Smooth muscle cell (in vitro differentiated cells): ENCODE results near the gene SLC6A12. TPM values are rescaled to one million over a fixed set of nuclear protein-coding genes. Genes with fewer than 3 reads are reported as not detected.

Experiments used
- DNase-seq: peaks from one replicate; lab custom pipeline; 2025; ENCODE audit not compliant: unreplicated experiment; lab: John Stamatoyannopoulos, UW
- H2AFZ ChIP-seq: fragments of 200-600 bp; sonication (generic); 2 replicates; pipeline ENCODE4 v1.6.0; 2016; ENCODE audit warnings: antibody characterized with exemption, low read depth, mild to moderate bottlenecking
- H3F3A ChIP-seq: fragments of 200-600 bp; sonication (generic); 2 replicates; pipeline ENCODE4 v1.6.0; 2017; ENCODE audit warnings: antibody characterized with exemption, low read depth
- H3K27ac ChIP-seq: fragments of 200-600 bp; sonication (generic); 2 replicates; pipeline ENCODE4 v1.5.1; 2016; ENCODE audit warnings: low read depth, mild to moderate bottlenecking
- H3K27me3 ChIP-seq: fragments of 200-600 bp; sonication (generic); 2 replicates; pipeline ENCODE4 v1.6.1; 2016; ENCODE audit warnings: low read depth, mild to moderate bottlenecking
- H3K36me3 ChIP-seq: fragments of 200-600 bp; sonication (generic); 2 replicates; pipeline ENCODE4 v1.5.1; 2016; ENCODE audit warnings: low read depth
- H3K4me1 ChIP-seq: fragments of 200-600 bp; sonication (generic); 2 replicates; pipeline ENCODE4 v1.5.1; 2016; ENCODE audit warnings: low read depth
- H3K4me2 ChIP-seq: fragments of 200-600 bp; sonication (generic); 2 replicates; pipeline ENCODE4 v1.6.0; 2016; ENCODE audit warnings: mild to moderate bottlenecking
- H3K4me3 ChIP-seq: fragments of 200-600 bp; sonication (generic); 2 replicates; pipeline ENCODE4 v1.5.1; 2016; ENCODE audit warnings: mild to moderate bottlenecking
- H3K79me2 ChIP-seq: fragments of 200-600 bp; sonication (generic); 2 replicates; pipeline ENCODE4 v1.6.0; 2016; ENCODE audit warnings: low read depth, mild to moderate bottlenecking
- H3K9ac ChIP-seq: fragments of 200-600 bp; sonication (generic); 2 replicates; pipeline ENCODE4 v1.6.0; 2016; ENCODE audit warnings: low read depth
- H3K9me3 ChIP-seq: fragments of 200-600 bp; sonication (generic); replicated peaks from 2 replicates; pipeline ENCODE4 v1.5.1; 2016; ENCODE audit warnings: low read depth
- H4K20me1 ChIP-seq: fragments of 200-600 bp; sonication (generic); 2 replicates; pipeline ENCODE4 v1.6.0; 2016; ENCODE audit warnings: low read depth
- CTCF ChIP-seq: fragments of 200-600 bp; sonication (generic); IDR thresholded peaks from 2 replicates; pipeline ENCODE4 v1.5.1; 2017; ENCODE audit warnings: borderline replicate concordance, mild to moderate bottlenecking, antibody characterized with exemption; ENCODE audit not compliant: insufficient read depth, poor library complexity, severe bottlenecking
- WGBS: methylation state at CpG from one replicate; pipeline ENCODE4 v1.1.7; 2016; ENCODE audit warnings: low lambda C conversion rate; 5-methylcytosine and 5-hydroxymethylcytosine counted together
- polyA plus RNA-seq: library from polyadenylated mRNA; unstranded; fragments of >200 nt; fragmentation: Nextera tagmentation; extraction: Ambion mirVana; gene quantifications from 2 replicates; pipeline ENCODE4 v1.2.1, GENCODE V29; 2016
- total RNA-seq: library from RNA; depleted of rRNA; stranded (reverse); fragments of >200 nt; gene quantifications from 2 replicates; pipeline ENCODE4 v1.2.3, GENCODE V29; 2014

Gene SLC6A12
- total and polyA plus RNA-seq, 2 experiments from 2014 or later, result 0.22 TPM; not detected in 1

- H3K27me3 ChIP-seq, result no peaks in the 10 kb centered on the region
Observed at GRCh38 chr12:184811-185575, 29.0 kb downstream of the SLC6A12 start.

GRCh38 chr12:182381-182892 lies 31.5 kb downstream of the SLC6A12 start:
- Histone ChIP-seq H3K4me3 (no peak overlapping the region), H4K20me1 (no peaks in the 10 kb centered on the region), H3K27me3 (no peaks in the 10 kb centered on the region), H3K36me3 (no peaks in the 10 kb centered on the region), H3K9me3 (no peaks in the 10 kb centered on the region), H3F3A (peaks cover 6% of the 10 kb centered on the region), H3K9ac (no peak overlapping the region), H3K27ac (peak overlapping the region; percentile 74), H3K79me2 (no peaks in the 10 kb centered on the region), H2AFZ (no peak overlapping the region), H3K4me2 (peak overlapping the region; percentile 66), H3K4me1 (peaks cover 5% of the 10 kb centered on the region)
- TF ChIP-seq CTCF, result no peak
- DNase-seq, result no peak
- 38% methylated on average over 10 of the region's 10 CpGs for WGBS

More at GRCh38 chr12:184811-185575, 29.0 kb downstream of the SLC6A12 start:
- WGBS, result 87% methylated on average over 13 of the region's 13 CpGs
- Histone ChIP-seq H3K4me1 (peaks cover 8% of the 10 kb centered on the region), H3K4me3 (no peak overlapping the region), H3K9me3 (no peaks in the 10 kb centered on the region), H3K27ac (no peak overlapping the region), H3K9ac (no peak overlapping the region), H3K79me2 (no peaks in the 10 kb centered on the region), H3K4me2 (no peak overlapping the region), H2AFZ (no peak overlapping the region), H4K20me1 (no peaks in the 10 kb centered on the region), H3F3A (peaks cover 6% of the 10 kb centered on the region), H3K36me3 (no peaks in the 10 kb centered on the region)
- DNase-seq, result no peak
- no peak for TF ChIP-seq CTCF

GRCh38 chr12:181921-182320 lies 32.0 kb downstream of the SLC6A12 start:
- Histone ChIP-seq H4K20me1 (no peaks in the 10 kb centered on the region), H2AFZ (no peak overlapping the region), H3K27me3 (no peaks in the 10 kb centered on the region), H3K27ac (peak overlapping the region; percentile 74), H3K79me2 (no peaks in the 10 kb centered on the region), H3K9me3 (no peaks in the 10 kb centered on the region), H3F3A (peaks cover 6% of the 10 kb centered on the region), H3K4me1 (peaks cover 10% of the 10 kb centered on the region), H3K9ac (no peak overlapping the region), H3K36me3 (no peaks in the 10 kb centered on the region), H3K4me3 (no peak overlapping the region), H3K4me2 (peak overlapping the region; percentile 66)
- no peak for DNase-seq
- 89% methylated on average over 17 of the region's 17 CpGs for WGBS
- TF ChIP-seq CTCF, result no peak

GRCh38 chr12:180445-180844 lies 33.5 kb downstream of the SLC6A12 start:
- DNase-seq, result no peak
- Histone ChIP-seq H3K27ac (no peak overlapping the region), H3F3A (peaks cover 6% of the 10 kb centered on the region), H3K4me1 (peaks cover 10% of the 10 kb centered on the region), H4K20me1 (no peaks in the 10 kb centered on the region), H2AFZ (no peak overlapping the region), H3K79me2 (no peaks in the 10 kb centered on the region), H3K9me3 (no peaks in the 10 kb centered on the region), H3K4me2 (peak overlapping the region; percentile 35), H3K9ac (no peak overlapping the region), H3K4me3 (no peak overlapping the region), H3K36me3 (no peaks in the 10 kb centered on the region), H3K27me3 (no peaks in the 10 kb centered on the region)
- WGBS, result 47% methylated on average over 8 of the region's 8 CpGs
- TF ChIP-seq CTCF, result no peak
